Colonic mucosa (tissue), 4 donors: ENCODE data around the gene OGT. TPM values are rescaled to one million over a fixed set of nuclear protein-coding genes. Genes with fewer than 3 reads are reported as not detected.

Experiments
- DNase-seq: peaks from one replicate; pipeline ENCODE4 v3.0.0-alpha.2; 2020
- H3K27ac ChIP-seq: fragments of 200-600 bp; one replicate; pipeline ENCODE4 v1.8.0; 2021
- H3K27me3 ChIP-seq: fragments of 200-600 bp; one replicate; pipeline ENCODE4 v1.8.0; 2021
- H3K36me3 ChIP-seq: fragments of 200-600 bp; one replicate; pipeline ENCODE4 v1.8.0; 2021
- H3K4me1 ChIP-seq: fragments of 200-600 bp; one replicate; pipeline ENCODE4 v1.8.0; 2021; ENCODE audit warnings: mild to moderate bottlenecking
- H3K4me3 ChIP-seq: fragments of 200-600 bp; one replicate; pipeline ENCODE4 v1.8.0; 2021
- H3K9ac ChIP-seq, 2 donors: one replicate each; pipeline ENCODE4 v1.7.0; 2013; ENCODE audit warnings: control low read depth in 2 of 2, low read depth in 2 of 2, low read length in 2 of 2
- H3K9me3 ChIP-seq: fragments of 200-600 bp; one replicate; pipeline ENCODE4 v1.8.0; 2021
- CTCF ChIP-seq: fragments of 200-600 bp; IDR thresholded peaks from one replicate; pipeline ENCODE4 v1.8.0; 2022; ENCODE audit warnings: antibody characterized with exemption, mild to moderate bottlenecking
- intact Hi-C: fragments of 100-400 bp; cut with DNase I; formaldehyde crosslinking; loops from one replicate; pipeline ENCODE4 v1.14.1; 2022
- total RNA-seq, 2 donors: library from RNA; stranded (reverse); fragmentation: NEBNext Ultra II Directional in 1 of 2; extraction: Animal tissue kit (Norgen Biotek cat#: 25700) in 1 of 2; gene quantifications; one replicate each; pipeline ENCODE4 v1.2.1, GENCODE V29; 2021
- donor health status: healthy.
- donor health status: DM: no; HTN: no; CAD: no.
- donor health status: DM: no; HTN: no; CAD: no.

Gene OGT
- total RNA-seq, 2 donors from 2014 or later: 75.0 to 80.6 TPM

GRCh38 chrX:71541210-71542022, 8.5 kb downstream of the OGT start:
- DNase-seq: no peak
- peak overlapping the region; percentile 25 for H3K27ac ChIP-seq
- no peaks in the 10 kb centered on the region for H3K4me1 ChIP-seq
- TF ChIP-seq CTCF: no peak
- intact Hi-C loops: no loop called here
- no peaks in the 10 kb centered on the region for H3K27me3 ChIP-seq
- H3K9ac ChIP-seq: no peak overlapping the region
- no peak overlapping the region for H3K4me3 ChIP-seq
- no peaks in the 10 kb centered on the region for H3K36me3 ChIP-seq
- H3K9me3 ChIP-seq: no peaks in the 10 kb centered on the region

- no peak overlapping the region for H3K9ac ChIP-seq
- H3K4me3 ChIP-seq: no peak overlapping the region
- H3K27ac ChIP-seq: no peak overlapping the region
- no peak for DNase-seq
- TF ChIP-seq CTCF: no peak
- no peaks in the 10 kb centered on the region for H3K9me3 ChIP-seq
- H3K27me3 ChIP-seq: no peaks in the 10 kb centered on the region
- H3K4me1 ChIP-seq: no peaks in the 10 kb centered on the region
- intact Hi-C loops: no loop called here
- H3K36me3 ChIP-seq: no peaks in the 10 kb centered on the region
These were observed 9.5 kb downstream of the OGT start for GRCh38 chrX:71542411-71542810.

- Histone ChIP-seq H3K36me3 (no peaks in the 10 kb centered on the region), H3K27ac (no peak overlapping the region), H3K4me1 (no peaks in the 10 kb centered on the region), H3K9ac (no peak overlapping the region), H3K27me3 (no peaks in the 10 kb centered on the region), H3K4me3 (no peak overlapping the region), H3K9me3 (no peaks in the 10 kb centered on the region)
- TF ChIP-seq CTCF: no peak
- intact Hi-C loops: no loop called here
- no peak for DNase-seq
These were observed 9.9 kb downstream of the OGT start for GRCh38 chrX:71542825-71543224.

GRCh38 chrX:71543316-71543715, 10.4 kb downstream of the OGT start:
- H3K4me1 ChIP-seq: no peaks in the 10 kb centered on the region
- H3K9me3 ChIP-seq: no peaks in the 10 kb centered on the region
- DNase-seq: no peak
- H3K4me3 ChIP-seq: no peak overlapping the region
- no peak for TF ChIP-seq CTCF
- intact Hi-C loops: no loop called here
- H3K27me3 ChIP-seq: no peaks in the 10 kb centered on the region
- H3K36me3 ChIP-seq: no peaks in the 10 kb centered on the region
- no peak overlapping the region for H3K27ac ChIP-seq
- no peak overlapping the region for H3K9ac ChIP-seq

- TF ChIP-seq CTCF: no peak
- intact Hi-C loops: no loop called here
- no peaks in the 10 kb centered on the region for H3K9me3 ChIP-seq
- DNase-seq: no peak
- H3K27me3 ChIP-seq: no peaks in the 10 kb centered on the region
- no peak overlapping the region for H3K27ac ChIP-seq
- H3K36me3 ChIP-seq: no peaks in the 10 kb centered on the region
- no peak overlapping the region for H3K4me3 ChIP-seq
- H3K4me1 ChIP-seq: no peaks in the 10 kb centered on the region
- no peak overlapping the region for H3K9ac ChIP-seq
These were observed 12.5 kb downstream of the OGT start for GRCh38 chrX:71545364-71545763.
